OCI-LY3 (cell line): Measurements from ENCODE around the gene PACRG.

Source experiments
- H2AFZ ChIP-seq: fragments of 200-600, 300-600 bp; shearing (Covaris generic); 2 replicates; pipeline ENCODE4 v1.6.0; 2014; ENCODE audit warnings: antibody characterized with exemption, low read depth, low read length
- H3K27ac ChIP-seq: fragments of 200-600, 300-600 bp; sonication (generic); 2 replicates; pipeline ENCODE4 v1.5.1; 2014; ENCODE audit warnings: mild to moderate bottlenecking, low read length, moderate library complexity, mixed read lengths
- H3K27me3 ChIP-seq: fragments of 200-600, 300-600 bp; sonication (generic); 2 replicates; pipeline ENCODE4 v1.6.1; 2014; ENCODE audit warnings: low read depth, low read length, mixed read lengths
- H3K36me3 ChIP-seq: fragments of 200-600, 300-600 bp; sonication (generic); replicated peaks from 2 replicates; pipeline ENCODE3; 2014; ENCODE audit warnings: low read depth, low read length, mixed read lengths
- H3K4me1 ChIP-seq: fragments of 300-600, 200-600 bp; sonication (generic); 2 replicates; pipeline ENCODE4 v1.6.1; 2014; ENCODE audit warnings: low read length, mixed read lengths
- H3K4me2 ChIP-seq: fragments of 200-600, 300-600 bp; sonication (generic); 2 replicates; pipeline ENCODE4 v1.6.1; 2014; ENCODE audit warnings: low read length, mixed read lengths
- H3K4me3 ChIP-seq: fragments of 300-600, 200-600 bp; sonication (generic); 2 replicates; pipeline ENCODE4 v1.5.1; 2014; ENCODE audit warnings: antibody characterized with exemption, mild to moderate bottlenecking, low read length, moderate library complexity
- H3K79me2 ChIP-seq: fragments of 300-600, 200-600 bp; shearing (Covaris generic); 2 replicates; pipeline ENCODE4 v1.6.1; 2014; ENCODE audit warnings: mild to moderate bottlenecking, low read length, mixed read lengths
- H3K9ac ChIP-seq: fragments of 300-600, 200-600 bp; shearing (Covaris generic); 2 replicates; pipeline ENCODE4 v1.6.0; 2014; ENCODE audit warnings: mild to moderate bottlenecking, low read length, moderate library complexity
- H3K9me3 ChIP-seq: fragments of 200-600, 300-600 bp; shearing (Covaris generic); 2 replicates; pipeline ENCODE4 v1.6.1; 2014; ENCODE audit warnings: low read length, mixed read lengths; ENCODE audit not compliant: insufficient read depth
- H4K20me1 ChIP-seq: fragments of 200-600, 300-600 bp; sonication (generic); 2 replicates; pipeline ENCODE4 v1.6.1; 2016; ENCODE audit warnings: low read length, mixed read lengths; ENCODE audit not compliant: insufficient read depth
- EZH2phosphoT487 ChIP-seq: fragments of 200-600 bp; shearing (Covaris generic); IDR thresholded peaks from 2 replicates; pipeline ENCODE4 v1.6.1; 2018; ENCODE audit warnings: antibody characterized with exemption, mixed run types, low read depth
- TF ChIP-seq, protein P1 (sequence below): fragments of 200-600, 300-600 bp; sonication (generic); IDR thresholded peaks from 2 replicates; pipeline ENCODE4 v1.5.1; 2014; ENCODE audit warnings: antibody characterized with exemption, low read length, low read depth

PACRG gene

DNA sequence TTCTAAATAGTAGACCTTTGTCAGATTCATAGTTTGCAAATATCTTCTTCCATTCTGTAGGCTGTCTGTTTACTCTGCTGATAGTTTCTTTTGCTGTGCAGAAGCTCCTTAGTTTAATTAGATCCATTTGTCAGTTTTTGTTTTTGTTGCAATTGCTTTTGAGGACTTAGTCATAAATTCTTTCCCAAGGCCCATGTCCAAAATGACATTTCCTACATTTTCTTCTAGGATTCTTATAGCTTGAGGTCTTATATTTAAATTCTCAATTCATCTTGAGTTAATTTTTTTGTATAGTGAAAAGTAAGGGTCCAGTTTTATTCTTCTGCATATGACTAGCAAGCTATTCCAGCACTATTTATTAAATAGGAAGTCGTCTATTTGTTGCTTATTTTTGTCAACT is 287.0 kb downstream of the PACRG start:
- Histone ChIP-seq H3K79me2 (no peaks in the 10 kb centered on the region), H3K4me3 (no peak overlapping the region), H3K27ac (no peak overlapping the region), H3K27me3 (no peaks in the 10 kb centered on the region), H2AFZ (no peak overlapping the region), H3K4me1 (no peaks in the 10 kb centered on the region), H3K9me3 (no peaks in the 10 kb centered on the region), H3K9ac (no peak overlapping the region), H4K20me1 (no peaks in the 10 kb centered on the region), H3K36me3 (no peaks in the 10 kb centered on the region), H3K4me2 (no peak overlapping the region)
- no peak for TF ChIP-seq EZH2phosphoT487
- TF ChIP-seq, protein P1, sequence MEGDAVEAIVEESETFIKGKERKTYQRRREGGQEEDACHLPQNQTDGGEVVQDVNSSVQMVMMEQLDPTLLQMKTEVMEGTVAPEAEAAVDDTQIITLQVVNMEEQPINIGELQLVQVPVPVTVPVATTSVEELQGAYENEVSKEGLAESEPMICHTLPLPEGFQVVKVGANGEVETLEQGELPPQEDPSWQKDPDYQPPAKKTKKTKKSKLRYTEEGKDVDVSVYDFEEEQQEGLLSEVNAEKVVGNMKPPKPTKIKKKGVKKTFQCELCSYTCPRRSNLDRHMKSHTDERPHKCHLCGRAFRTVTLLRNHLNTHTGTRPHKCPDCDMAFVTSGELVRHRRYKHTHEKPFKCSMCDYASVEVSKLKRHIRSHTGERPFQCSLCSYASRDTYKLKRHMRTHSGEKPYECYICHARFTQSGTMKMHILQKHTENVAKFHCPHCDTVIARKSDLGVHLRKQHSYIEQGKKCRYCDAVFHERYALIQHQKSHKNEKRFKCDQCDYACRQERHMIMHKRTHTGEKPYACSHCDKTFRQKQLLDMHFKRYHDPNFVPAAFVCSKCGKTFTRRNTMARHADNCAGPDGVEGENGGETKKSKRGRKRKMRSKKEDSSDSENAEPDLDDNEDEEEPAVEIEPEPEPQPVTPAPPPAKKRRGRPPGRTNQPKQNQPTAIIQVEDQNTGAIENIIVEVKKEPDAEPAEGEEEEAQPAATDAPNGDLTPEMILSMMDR = no peak

DNA sequence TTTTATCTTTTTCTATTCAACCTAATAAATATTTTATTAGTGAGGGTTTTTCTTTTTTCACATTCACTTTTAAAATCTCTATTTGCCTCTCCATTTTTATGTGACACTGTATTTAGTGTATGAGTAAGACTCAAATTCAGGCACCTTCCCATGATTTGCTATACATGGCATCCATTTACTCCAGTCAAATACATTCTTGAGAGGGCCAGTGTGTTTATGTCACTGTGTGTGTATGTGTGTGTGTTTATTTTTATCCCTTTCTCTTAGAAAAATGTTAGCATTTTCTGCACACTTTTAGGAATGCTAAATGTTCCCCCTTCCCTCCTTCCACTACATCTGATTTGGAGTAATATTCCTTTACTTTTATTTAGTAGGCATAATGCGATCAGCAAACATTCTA is 290.0 kb downstream of the PACRG start:
- Histone ChIP-seq H3K27me3 (no peaks in the 10 kb centered on the region), H3K9me3 (no peaks in the 10 kb centered on the region), H3K27ac (no peak overlapping the region), H3K4me1 (no peaks in the 10 kb centered on the region), H3K9ac (no peak overlapping the region), H2AFZ (no peak overlapping the region), H3K4me2 (no peak overlapping the region), H3K4me3 (no peak overlapping the region), H3K79me2 (no peaks in the 10 kb centered on the region), H4K20me1 (no peaks in the 10 kb centered on the region), H3K36me3 (no peaks in the 10 kb centered on the region)
- TF ChIP-seq, protein P1 = no peak
- TF ChIP-seq EZH2phosphoT487 = no peak

DNA sequence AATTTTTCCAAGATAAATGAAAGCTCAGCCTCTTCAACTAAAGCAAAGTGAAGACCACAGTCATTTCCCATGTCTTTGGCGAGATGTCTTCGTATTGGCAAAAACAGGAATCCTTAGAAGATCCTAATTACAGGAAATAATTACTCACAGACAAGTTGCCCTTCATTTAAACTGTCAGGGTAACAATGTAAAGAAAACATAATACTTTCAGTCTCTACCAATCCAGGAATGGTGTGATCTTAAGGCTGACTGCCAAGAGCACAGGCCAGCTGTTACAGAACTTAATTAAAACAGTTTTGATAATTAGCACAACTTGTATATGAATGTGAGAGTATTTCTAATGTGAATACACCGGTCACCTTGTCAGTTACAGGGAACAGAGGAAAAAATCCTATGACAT is 292.2 kb downstream of the PACRG start:
- TF ChIP-seq EZH2phosphoT487 = no peak
- TF ChIP-seq, protein P1 = no peak

DNA sequence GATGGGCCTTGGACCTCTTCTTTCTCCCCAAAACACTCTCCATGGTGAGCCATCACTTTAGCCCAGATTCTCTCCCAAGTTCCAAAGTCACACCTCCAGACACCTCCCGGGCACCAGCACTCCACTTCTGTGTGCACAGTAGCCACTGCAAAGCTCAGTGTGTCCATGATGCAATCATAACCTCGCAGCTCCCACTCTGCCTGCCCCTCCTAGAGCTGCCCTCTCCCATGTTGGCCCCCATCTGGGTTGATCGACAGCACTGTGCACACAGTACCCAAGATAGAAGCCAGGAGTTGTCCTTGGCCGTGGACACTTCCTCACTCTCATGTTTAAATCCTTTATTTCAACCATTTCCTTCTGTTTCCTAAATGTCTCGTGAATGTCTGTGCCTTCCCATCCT is 293.3 kb downstream of the PACRG start:
- Histone ChIP-seq H3K79me2 (no peaks in the 10 kb centered on the region), H3K9ac (no peak overlapping the region), H3K27me3 (no peaks in the 10 kb centered on the region), H3K9me3 (no peaks in the 10 kb centered on the region), H3K4me3 (no peak overlapping the region), H3K27ac (no peak overlapping the region), H3K4me2 (no peak overlapping the region), H4K20me1 (no peaks in the 10 kb centered on the region), H2AFZ (no peak overlapping the region), H3K4me1 (no peaks in the 10 kb centered on the region), H3K36me3 (no peaks in the 10 kb centered on the region)
- TF ChIP-seq, protein P1 = no peak
- TF ChIP-seq EZH2phosphoT487 = no peak

More for the DNA sequence above, 292.2 kb downstream of the PACRG start:
- Histone ChIP-seq H3K36me3 (no peaks in the 10 kb centered on the region), H3K4me3 (no peak overlapping the region), H3K79me2 (no peaks in the 10 kb centered on the region), H3K27me3 (no peaks in the 10 kb centered on the region), H3K9me3 (no peaks in the 10 kb centered on the region), H4K20me1 (no peaks in the 10 kb centered on the region), H3K27ac (no peak overlapping the region), H3K4me2 (no peak overlapping the region), H2AFZ (no peak overlapping the region), H3K9ac (no peak overlapping the region), H3K4me1 (no peaks in the 10 kb centered on the region)
